ENCODE measurements around the gene RBX1.
"Not testable (repeated sequence)": the region's sequence is repeated elsewhere in the genome, so short reads cannot be mapped to it uniquely, and the experiment has no call there.

RBX1 gene

GRCh38 chr22:40972587-40972986, 21.4 kb downstream of the RBX1 start:
- DNase-seq (ENCODE audit: low spot score), result no peak

GRCh38 chr22:40973144-40973543, 22.0 kb downstream of the RBX1 start:
- DNase-seq (ENCODE audit: low spot score), result no peak

GRCh38 chr22:40975366-40975765, 24.2 kb downstream of the RBX1 start:
- DNase-seq (ENCODE audit: low spot score), result no peak

GRCh38 chr22:40976866-40977700, 25.9 kb downstream of the RBX1 start:
- no peak for DNase-seq (ENCODE audit: low spot score)

- DNase-seq (ENCODE audit: low spot score), result no peak
Measured at GRCh38 chr22:40979198-40979597, 28.0 kb downstream of the RBX1 start.

GRCh38 chr22:40979871-40980270, 28.7 kb downstream of the RBX1 start:
- no peak for DNase-seq (ENCODE audit: low spot score)

- no peak for DNase-seq (ENCODE audit: low spot score)
Measured at GRCh38 chr22:40982482-40983385, 31.6 kb downstream of the RBX1 start.

GRCh38 chr22:40991298-40991697, 40.1 kb downstream of the RBX1 start:
- no peak for DNase-seq (ENCODE audit: low spot score)

- DNase-seq (ENCODE audit: low spot score), result no peak
Measured at GRCh38 chr22:40995821-40996220, 44.6 kb downstream of the RBX1 start.

- no peak for DNase-seq (ENCODE audit: low spot score)
Measured at GRCh38 chr22:40997520-40997919, 46.3 kb downstream of the RBX1 start.

- DNase-seq (ENCODE audit: low spot score), result no peak
Measured at GRCh38 chr22:41000040-41000565, 48.9 kb downstream of the RBX1 start.

- DNase-seq (ENCODE audit: low spot score), result no peak
Measured at GRCh38 chr22:41000941-41001721, 50.0 kb downstream of the RBX1 start.

- DNase-seq (ENCODE audit: low spot score), result no peak
Measured at GRCh38 chr22:41001722-41002122, 50.5 kb downstream of the RBX1 start.

GRCh38 chr22:41002386-41002785, 51.2 kb downstream of the RBX1 start:
- not testable (repeated sequence) for DNase-seq (ENCODE audit: low spot score)

- no peak for DNase-seq (ENCODE audit: low spot score)
Measured at GRCh38 chr22:41003066-41003465, 51.9 kb downstream of the RBX1 start.

GRCh38 chr22:41003976-41004375, 52.8 kb downstream of the RBX1 start:
- DNase-seq (ENCODE audit: low spot score), result no peak

- DNase-seq (ENCODE audit: low spot score), result no peak
Measured at GRCh38 chr22:41009222-41009948, 58.2 kb downstream of the RBX1 start.

- DNase-seq (ENCODE audit: low spot score), result no peak
Measured at GRCh38 chr22:41015003-41015402, 63.8 kb downstream of the RBX1 start.

- no peak for DNase-seq (ENCODE audit: low spot score)
Measured at GRCh38 chr22:41021061-41021612, 70.0 kb downstream of the RBX1 start.

- DNase-seq (ENCODE audit: low spot score), result peak; percentile 88
Measured at GRCh38 chr22:41021613-41022454, 70.7 kb downstream of the RBX1 start.

Data from left forelimb (tissue), 1 donor.